OCI-LY3 (cell line): ENCODE results near the gene PHPT1.
"Not testable (repeated sequence)": the region's sequence is repeated elsewhere in the genome, so short reads cannot be mapped to it uniquely, and the experiment has no call there.

Experiments used
- H2AFZ ChIP-seq: fragments of 200-600, 300-600 bp; shearing (Covaris generic); 2 replicates; pipeline ENCODE4 v1.6.0; 2014; ENCODE audit warnings: antibody characterized with exemption, low read depth, low read length
- H3K27ac ChIP-seq: fragments of 200-600, 300-600 bp; sonication (generic); 2 replicates; pipeline ENCODE4 v1.5.1; 2014; ENCODE audit warnings: mild to moderate bottlenecking, low read length, moderate library complexity, mixed read lengths
- H3K27me3 ChIP-seq: fragments of 200-600, 300-600 bp; sonication (generic); 2 replicates; pipeline ENCODE4 v1.6.1; 2014; ENCODE audit warnings: low read depth, low read length, mixed read lengths
- H3K36me3 ChIP-seq: fragments of 200-600, 300-600 bp; sonication (generic); replicated peaks from 2 replicates; pipeline ENCODE3; 2014; ENCODE audit warnings: low read depth, low read length, mixed read lengths
- H3K4me1 ChIP-seq: fragments of 300-600, 200-600 bp; sonication (generic); 2 replicates; pipeline ENCODE4 v1.6.1; 2014; ENCODE audit warnings: low read length, mixed read lengths
- H3K4me2 ChIP-seq: fragments of 200-600, 300-600 bp; sonication (generic); 2 replicates; pipeline ENCODE4 v1.6.1; 2014; ENCODE audit warnings: low read length, mixed read lengths
- H3K4me3 ChIP-seq: fragments of 300-600, 200-600 bp; sonication (generic); 2 replicates; pipeline ENCODE4 v1.5.1; 2014; ENCODE audit warnings: antibody characterized with exemption, mild to moderate bottlenecking, low read length, moderate library complexity
- H3K79me2 ChIP-seq: fragments of 300-600, 200-600 bp; shearing (Covaris generic); 2 replicates; pipeline ENCODE4 v1.6.1; 2014; ENCODE audit warnings: mild to moderate bottlenecking, low read length, mixed read lengths
- H3K9ac ChIP-seq: fragments of 300-600, 200-600 bp; shearing (Covaris generic); 2 replicates; pipeline ENCODE4 v1.6.0; 2014; ENCODE audit warnings: mild to moderate bottlenecking, low read length, moderate library complexity
- H3K9me3 ChIP-seq: fragments of 200-600, 300-600 bp; shearing (Covaris generic); 2 replicates; pipeline ENCODE4 v1.6.1; 2014; ENCODE audit warnings: low read length, mixed read lengths; ENCODE audit not compliant: insufficient read depth
- H4K20me1 ChIP-seq: fragments of 200-600, 300-600 bp; sonication (generic); 2 replicates; pipeline ENCODE4 v1.6.1; 2016; ENCODE audit warnings: low read length, mixed read lengths; ENCODE audit not compliant: insufficient read depth
- CTCF ChIP-seq: fragments of 200-600, 300-600 bp; sonication (generic); IDR thresholded peaks from 2 replicates; pipeline ENCODE4 v1.5.1; 2014; ENCODE audit warnings: antibody characterized with exemption, low read length, low read depth
- EZH2phosphoT487 ChIP-seq: fragments of 200-600 bp; shearing (Covaris generic); IDR thresholded peaks from 2 replicates; pipeline ENCODE4 v1.6.1; 2018; ENCODE audit warnings: antibody characterized with exemption, mixed run types, low read depth

Gene PHPT1

GRCh38 chr9:136843801-136844740 is 5.1 kb upstream of the PHPT1 start:
- peak; percentile 50 for TF ChIP-seq CTCF
- H3K79me2 ChIP-seq, H3K27me3 ChIP-seq, H4K20me1 ChIP-seq, H3K9me3 ChIP-seq, H2AFZ ChIP-seq, H3K9ac ChIP-seq, H3K36me3 ChIP-seq, H3K27ac ChIP-seq, H3K4me3 ChIP-seq: not testable (repeated sequence)
- peak overlapping the region; percentile 46; the same call in 1 of the 2 replicates for H3K4me2 ChIP-seq
- H3K4me1 ChIP-seq: peaks cover 13% of the 10 kb centered on the region

DNA sequence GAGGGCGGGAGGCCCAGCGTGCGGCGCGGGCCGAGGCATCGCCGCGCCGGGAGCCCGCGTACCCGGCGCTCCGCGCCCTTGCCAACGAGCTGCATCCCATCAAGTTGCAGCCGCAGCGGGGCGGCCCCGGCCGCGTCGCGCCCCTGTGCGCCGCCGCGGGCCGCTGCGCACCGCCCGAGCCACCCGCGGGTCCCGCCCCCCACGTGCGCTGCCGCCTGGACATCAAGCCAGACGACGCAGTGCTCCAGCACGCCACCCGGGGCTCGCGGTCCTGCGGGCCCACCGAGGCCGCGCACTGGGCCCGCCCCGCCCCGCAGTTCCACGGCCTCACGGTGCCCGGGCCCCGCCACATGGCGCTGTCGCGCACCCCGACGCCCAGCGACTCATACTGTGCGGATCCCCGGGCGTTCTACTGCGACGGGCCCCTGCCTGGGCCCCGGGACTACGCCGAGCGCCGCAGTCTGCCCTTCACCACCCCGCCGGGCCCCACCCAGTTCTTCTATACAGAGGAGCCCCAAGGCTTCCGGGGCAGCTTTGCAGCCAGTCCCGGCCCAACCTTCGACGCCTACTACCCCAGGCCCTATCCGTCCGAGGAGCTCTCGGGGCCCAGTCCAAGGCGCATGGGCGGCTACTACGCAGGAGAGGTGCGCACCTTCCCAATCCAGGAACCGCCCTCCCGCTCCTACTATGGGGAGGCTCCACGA is 4.3 kb upstream of the PHPT1 start:
- H3K4me2 ChIP-seq: no peak overlapping the region
- H2AFZ ChIP-seq: no peak overlapping the region
- H4K20me1 ChIP-seq: peaks cover 3% of the 10 kb centered on the region; the same call in 1 of the 2 replicates
- no peak overlapping the region for H3K9ac ChIP-seq
- peaks cover 15% of the 10 kb centered on the region for H3K4me1 ChIP-seq
- no peak for TF ChIP-seq EZH2phosphoT487
- TF ChIP-seq CTCF: no peak
- peaks cover 3% of the 10 kb centered on the region for H3K36me3 ChIP-seq
- no peaks in the 10 kb centered on the region for H3K27me3 ChIP-seq
- no peaks in the 10 kb centered on the region for H3K9me3 ChIP-seq
- H3K27ac ChIP-seq: no peak overlapping the region
- H3K4me3 ChIP-seq: no peak overlapping the region
- H3K79me2 ChIP-seq: no peaks in the 10 kb centered on the region

GRCh38 chr9:136845465-136846260 is 3.5 kb upstream of the PHPT1 start:
- Histone ChIP-seq H3K36me3 (no peaks in the 10 kb centered on the region), H3K79me2 (no peaks in the 10 kb centered on the region), H3K4me2 (no peak overlapping the region), H3K4me1 (peaks cover 18% of the 10 kb centered on the region), H4K20me1 (peaks cover 10% of the 10 kb centered on the region), H3K27ac (no peak overlapping the region), H3K9me3 (no peaks in the 10 kb centered on the region), H2AFZ (no peak overlapping the region), H3K27me3 (no peaks in the 10 kb centered on the region), H3K4me3 (no peak overlapping the region), H3K9ac (no peak overlapping the region)
- TF ChIP-seq EZH2phosphoT487: no peak

DNA sequence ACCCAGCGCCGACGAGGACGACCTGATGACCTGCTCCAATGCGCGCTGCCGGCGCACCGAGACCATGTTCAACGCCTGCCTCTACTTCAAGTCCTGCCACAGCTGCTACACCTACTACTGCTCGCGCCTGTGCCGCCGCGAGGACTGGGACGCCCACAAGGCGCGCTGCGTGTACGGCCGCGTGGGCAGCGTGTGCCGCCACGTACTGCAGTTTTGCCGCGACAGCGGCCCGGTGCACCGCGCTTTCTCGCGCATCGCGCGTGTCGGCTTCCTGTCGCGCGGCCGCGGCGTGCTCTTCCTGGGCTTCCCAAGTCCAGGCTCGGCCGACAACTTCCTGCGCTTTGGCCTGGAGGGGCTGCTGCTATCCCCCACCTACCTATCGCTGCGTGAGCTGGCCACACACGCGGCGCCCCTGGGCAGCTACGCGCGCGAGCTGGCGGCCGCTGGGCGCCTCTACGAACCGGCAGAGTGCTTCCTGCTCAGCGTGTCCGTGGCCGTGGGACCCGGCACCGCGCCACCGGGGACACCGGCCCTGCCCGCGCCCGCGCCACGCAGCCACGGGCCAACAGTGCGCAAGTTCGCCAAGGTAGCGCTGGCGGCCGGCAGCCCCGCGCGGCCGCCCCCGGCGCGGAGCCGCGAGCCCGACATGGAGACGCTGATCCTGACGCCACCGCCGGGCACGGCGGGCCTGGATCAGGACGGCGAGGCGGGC is 2.7 kb upstream of the PHPT1 start:
- Histone ChIP-seq H3K27me3 (no peaks in the 10 kb centered on the region), H3K9me3 (no peaks in the 10 kb centered on the region), H2AFZ (no peak overlapping the region), H3K4me2 (no peak overlapping the region), H4K20me1 (peaks cover 10% of the 10 kb centered on the region), H3K79me2 (no peaks in the 10 kb centered on the region), H3K36me3 (no peaks in the 10 kb centered on the region), H3K4me3 (no peak overlapping the region), H3K4me1 (peaks cover 18% of the 10 kb centered on the region), H3K27ac (no peak overlapping the region), H3K9ac (no peak overlapping the region)
- TF ChIP-seq EZH2phosphoT487: no peak
- no peak for TF ChIP-seq CTCF
